SU-DHL-6 (cell line): ENCODE measurements around the gene FOXO3.

Experiments used
- H2AFZ ChIP-seq: fragments of 200-600 bp; sonication (generic); 2 replicates; pipeline ENCODE4 v1.6.1; 2014; ENCODE audit warnings: low read depth, mild to moderate bottlenecking, moderate library complexity, mixed read lengths, antibody characterized with exemption, low read length; ENCODE audit not compliant: severe bottlenecking
- H3F3A ChIP-seq: fragments of 200-600 bp; shearing (Covaris generic); 2 replicates; pipeline ENCODE4 v1.6.0; 2016; ENCODE audit warnings: antibody characterized with exemption, mild to moderate bottlenecking; ENCODE audit not compliant: insufficient read depth
- H3K27ac ChIP-seq: fragments of 200-600 bp; sonication (generic); 2 replicates; pipeline ENCODE4 v1.5.1; 2016; ENCODE audit warnings: low read depth, mild to moderate bottlenecking, low read length, moderate library complexity, mixed read lengths
- H3K27me3 ChIP-seq: fragments of 200-600 bp; sonication (generic), shearing (Covaris generic); 2 replicates; pipeline ENCODE4 v1.6.0; 2014; ENCODE audit warnings: mild to moderate bottlenecking, low read length
- H3K36me3 ChIP-seq: fragments of 200-600 bp; sonication (generic); 2 replicates; pipeline ENCODE4 v1.6.1; 2014; ENCODE audit warnings: mild to moderate bottlenecking, low read length, mixed read lengths
- H3K4me2 ChIP-seq: fragments of 300-600, 200-600 bp; shearing (Covaris generic), sonication (generic); 2 replicates; pipeline ENCODE4 v1.6.0; 2014; ENCODE audit warnings: low read length, low read depth, mild to moderate bottlenecking; ENCODE audit not compliant: poor library complexity, severe bottlenecking
- H3K4me3 ChIP-seq: fragments of 200-600 bp; sonication (generic); 2 replicates; pipeline ENCODE4 v1.5.1; 2014; ENCODE audit warnings: antibody characterized with exemption, low read length, mild to moderate bottlenecking, mixed read lengths; ENCODE audit not compliant: insufficient read depth, poor library complexity, severe bottlenecking
- H3K79me2 ChIP-seq: fragments of 200-600 bp; sonication (generic); 2 replicates; pipeline ENCODE4 v1.6.1; 2014; ENCODE audit warnings: mild to moderate bottlenecking, low read length, moderate library complexity; ENCODE audit not compliant: insufficient read depth
- H3K9ac ChIP-seq: fragments of 200-600 bp; sonication (generic); 2 replicates; pipeline ENCODE4 v1.7.0; 2014; ENCODE audit warnings: mild to moderate bottlenecking, low read length
- H3K9me2 ChIP-seq: fragments of 200-600 bp; sonication (generic); replicated peaks from 2 replicates; pipeline ENCODE4 v1.6.1; 2014; ENCODE audit warnings: low read length; ENCODE audit not compliant: insufficient read depth
- H3K9me3 ChIP-seq: fragments of 200-600 bp; sonication (generic); 2 replicates; pipeline ENCODE4 v1.6.1; 2014; ENCODE audit warnings: low read length, mixed read lengths; ENCODE audit not compliant: insufficient read depth
- H4K20me1 ChIP-seq: fragments of 200-600 bp; sonication (generic); 2 replicates; pipeline ENCODE4 v1.6.1; 2014; ENCODE audit warnings: low read depth, mild to moderate bottlenecking, antibody characterized with exemption, low read length, moderate library complexity, mixed read lengths
- CTCF ChIP-seq: fragments of 200-600 bp; sonication (generic); IDR thresholded peaks from one replicate; pipeline ENCODE4 v1.5.1; 2017; ENCODE audit warnings: antibody characterized with exemption, mild to moderate bottlenecking, low read length, moderate library complexity; ENCODE audit not compliant: insufficient read depth, poor library complexity, severe bottlenecking
- EZH2phosphoT487 ChIP-seq: fragments of 200-600 bp; sonication (generic), shearing (Covaris generic); conservative IDR thresholded peaks from 2 replicates; pipeline ENCODE4 v1.6.1; 2018; ENCODE audit warnings: mild to moderate bottlenecking, antibody characterized with exemption, low read length, moderate library complexity, mixed read lengths

The FOXO3 gene

GRCh38 chr6:108609276-108609769 lies 48.6 kb downstream of the FOXO3 start:
- no peaks in the 10 kb centered on the region for H3K36me3 ChIP-seq
- no peak overlapping the region for H3K9ac ChIP-seq
- H3K9me3 ChIP-seq, result no peaks in the 10 kb centered on the region
- H3K27me3 ChIP-seq, result no peaks in the 10 kb centered on the region
- H3K4me3 ChIP-seq, result no peak overlapping the region
- no peak overlapping the region for H3K4me2 ChIP-seq
- no peaks in the 10 kb centered on the region for H3F3A ChIP-seq
- H3K9me2 ChIP-seq, result no peaks in the 10 kb centered on the region
- H3K27ac ChIP-seq, result no peak overlapping the region
- peaks cover 6% of the 10 kb centered on the region; the same call in 1 of the 2 replicates for H4K20me1 ChIP-seq
- TF ChIP-seq EZH2phosphoT487 (no peak), CTCF (no peak)
- H3K79me2 ChIP-seq, result no peaks in the 10 kb centered on the region
- H2AFZ ChIP-seq, result no peak overlapping the region

DNA sequence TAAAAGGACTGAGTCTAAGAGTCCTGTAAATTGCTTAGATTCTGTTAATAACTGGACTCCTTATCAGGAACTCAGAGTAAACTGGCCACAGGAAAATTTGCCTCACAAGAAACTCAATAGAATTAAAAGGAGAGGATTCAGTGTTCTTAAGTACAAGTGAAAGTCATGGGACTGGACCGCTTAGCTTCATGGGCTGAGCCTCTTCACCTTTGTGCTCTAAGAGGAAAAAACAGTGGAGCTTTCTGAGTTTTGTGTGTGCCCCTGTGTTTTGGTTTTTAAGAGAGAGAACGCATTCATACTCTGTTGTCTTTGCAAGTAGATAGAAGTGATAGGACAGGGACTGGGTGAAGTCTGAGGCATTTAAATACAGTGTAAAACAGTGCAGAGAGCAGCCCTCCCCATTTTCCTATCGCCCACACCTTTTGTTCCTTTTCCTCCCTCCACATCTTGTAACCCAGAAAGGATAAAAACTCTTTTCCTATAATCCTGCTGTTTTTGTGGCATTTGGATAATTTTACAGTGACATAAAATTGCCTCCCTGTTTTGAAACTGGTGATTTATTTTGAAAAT lies 49.6 kb downstream of the FOXO3 start:
- Histone ChIP-seq H2AFZ (no peak overlapping the region), H3K27me3 (no peaks in the 10 kb centered on the region; the same call in 1 of the 2 replicates), H3F3A (no peaks in the 10 kb centered on the region), H3K79me2 (no peaks in the 10 kb centered on the region), H3K36me3 (no peaks in the 10 kb centered on the region), H3K27ac (no peak overlapping the region), H3K4me3 (no peak overlapping the region), H3K9ac (no peak overlapping the region), H3K9me2 (no peaks in the 10 kb centered on the region), H3K4me2 (no peak overlapping the region), H3K9me3 (no peaks in the 10 kb centered on the region), H4K20me1 (peaks cover 11% of the 10 kb centered on the region; the same call in 1 of the 2 replicates)
- TF ChIP-seq CTCF (no peak), EZH2phosphoT487 (no peak)

- Histone ChIP-seq H3K79me2 (no peaks in the 10 kb centered on the region), H3K9me3 (no peaks in the 10 kb centered on the region), H3K9me2 (no peaks in the 10 kb centered on the region), H4K20me1 (peaks cover 11% of the 10 kb centered on the region; the same call in 1 of the 2 replicates), H3K9ac (no peak overlapping the region), H3K4me3 (no peak overlapping the region), H2AFZ (no peak overlapping the region), H3K4me2 (no peak overlapping the region), H3K36me3 (no peaks in the 10 kb centered on the region), H3K27ac (no peak overlapping the region), H3F3A (no peaks in the 10 kb centered on the region), H3K27me3 (no peaks in the 10 kb centered on the region; the same call in 1 of the 2 replicates)
- TF ChIP-seq CTCF, result no peak
- TF ChIP-seq EZH2phosphoT487, result no peak
Observed at GRCh38 chr6:108610957-108611586, 50.4 kb downstream of the FOXO3 start.
